Left renal cortex interstitium (tissue), 4 donors: ENCODE results near the gene FXYD3. TPM values are rescaled to one million over a fixed set of nuclear protein-coding genes. Genes with fewer than 3 reads are reported as not detected.
"Not testable (repeated sequence)": the region's sequence is repeated elsewhere in the genome, so short reads cannot be mapped to it uniquely, and the experiment has no call there.

Experiments used
- DNase-seq, 4 donors: peaks; one replicate each; pipeline ENCODE4 v3.0.0-alpha.2; 2013; ENCODE audit warnings: low read depth in 4 of 4, low spot score in 2 of 4, missing footprints in 1 of 4
- polyA plus RNA-seq, 4 donors: library from polyadenylated mRNA; unstranded; fragments of 120-200 nt; gene quantifications; one replicate each; pipeline ENCODE4 v1.2.1, GENCODE V29; 2013; ENCODE audit not compliant: insufficient read length in 4 of 4

Gene FXYD3
- polyA plus RNA-seq, 4 donors: 16.2 to 25.3 (median 19.5) TPM

DNA sequence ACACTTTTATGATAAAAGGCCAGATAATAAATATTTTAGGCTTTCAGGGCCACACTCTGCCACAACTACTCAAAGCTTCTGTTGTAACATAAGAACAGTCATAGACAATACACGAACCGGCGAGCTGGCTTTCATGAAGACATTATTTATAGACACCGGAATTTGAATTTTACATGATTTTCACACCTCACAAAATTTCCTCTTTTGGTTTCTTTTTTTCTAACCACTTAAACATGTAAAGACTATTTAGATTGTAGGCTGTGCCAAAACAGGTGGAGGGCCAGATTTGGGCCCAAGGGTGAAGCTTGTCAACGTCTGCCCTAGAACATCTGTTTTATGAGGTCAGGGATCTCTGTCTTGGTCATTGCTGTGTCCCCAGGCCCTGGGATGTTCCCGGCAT lies 29.7 kb upstream of the FXYD3 start:
- DNase-seq: no peak

- no peak for DNase-seq
Observed at GRCh38 chr19:35086455-35086854, 29.2 kb upstream of the FXYD3 start.

DNA sequence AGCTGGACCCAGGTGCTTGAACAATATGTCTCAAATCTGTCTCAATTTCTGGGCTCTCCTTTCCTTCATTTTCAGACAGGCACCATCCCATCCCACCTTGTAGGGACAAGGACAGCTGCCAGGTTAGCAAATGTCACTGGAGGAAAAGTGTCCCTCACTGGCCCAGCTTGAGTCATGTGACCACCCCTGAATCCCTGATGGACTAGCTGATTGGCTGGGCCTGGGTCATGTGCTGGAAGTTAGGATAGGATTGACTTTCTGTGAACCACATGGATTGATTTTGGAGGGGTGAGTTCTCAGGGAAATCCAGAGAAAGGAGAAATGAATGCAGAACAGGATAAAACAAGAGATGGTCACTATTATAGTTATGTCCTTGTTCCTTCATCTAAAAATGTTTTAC lies 28.2 kb upstream of the FXYD3 start:
- DNase-seq: no peak

DNA sequence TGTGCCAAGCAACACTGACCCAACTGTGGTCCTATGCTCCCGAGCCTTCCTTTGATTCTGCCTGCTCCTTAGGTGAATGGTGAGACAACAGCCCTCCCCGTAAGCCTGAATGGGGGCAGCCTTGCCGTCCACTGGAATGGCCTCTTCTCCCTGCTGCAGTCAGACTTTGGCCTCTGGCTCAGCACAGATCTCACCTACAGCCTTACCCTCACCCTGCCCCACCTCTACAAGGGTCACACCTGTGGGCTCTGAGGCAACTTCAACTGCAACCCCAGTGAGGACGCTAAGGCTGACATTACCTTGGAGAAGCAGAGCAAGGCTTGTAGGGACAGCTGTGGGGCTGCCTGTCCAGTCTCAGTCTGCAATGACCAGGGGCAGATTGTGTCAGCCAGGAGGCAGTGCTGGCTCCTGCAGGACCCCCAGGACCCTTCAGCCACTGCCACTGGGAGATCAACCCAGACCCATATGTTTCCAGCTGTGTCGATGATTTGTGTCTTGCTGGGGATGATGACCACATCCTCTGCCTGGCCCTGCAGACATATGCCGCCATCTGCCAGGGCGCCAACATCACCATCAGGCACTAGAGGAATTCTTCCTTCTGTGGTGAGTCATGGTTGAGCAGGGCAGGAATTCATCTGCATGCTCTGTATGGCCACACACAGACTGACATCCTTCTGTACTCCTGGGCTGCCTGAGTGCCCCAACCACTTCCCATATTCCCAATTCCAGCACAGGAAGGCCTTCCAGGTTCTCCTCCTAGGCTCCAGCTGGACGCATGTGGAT lies 27.3 kb upstream of the FXYD3 start:
- no peak for DNase-seq

DNA sequence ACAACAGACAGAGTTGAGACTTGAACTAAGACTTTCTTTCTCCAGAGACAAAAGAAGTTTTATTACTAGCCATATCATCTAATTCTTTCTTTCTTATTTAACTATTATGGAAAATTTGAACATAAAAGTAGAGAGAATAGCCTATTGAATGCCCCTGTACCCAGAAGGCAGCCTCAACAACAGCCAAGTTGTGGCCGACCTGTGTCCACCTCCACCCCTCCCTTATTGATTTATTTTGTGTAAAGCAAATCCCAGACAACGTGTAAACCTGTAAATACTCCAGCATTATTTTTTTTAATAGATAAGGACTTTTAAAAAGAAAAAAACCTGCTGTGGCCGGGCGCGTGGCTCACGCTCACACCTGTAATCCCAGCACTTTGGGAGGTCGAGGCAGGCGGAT lies 26.1 kb upstream of the FXYD3 start:
- DNase-seq: no peak

GRCh38 chr19:35090160-35090505 lies 25.5 kb upstream of the FXYD3 start:
- DNase-seq: no peak

DNA sequence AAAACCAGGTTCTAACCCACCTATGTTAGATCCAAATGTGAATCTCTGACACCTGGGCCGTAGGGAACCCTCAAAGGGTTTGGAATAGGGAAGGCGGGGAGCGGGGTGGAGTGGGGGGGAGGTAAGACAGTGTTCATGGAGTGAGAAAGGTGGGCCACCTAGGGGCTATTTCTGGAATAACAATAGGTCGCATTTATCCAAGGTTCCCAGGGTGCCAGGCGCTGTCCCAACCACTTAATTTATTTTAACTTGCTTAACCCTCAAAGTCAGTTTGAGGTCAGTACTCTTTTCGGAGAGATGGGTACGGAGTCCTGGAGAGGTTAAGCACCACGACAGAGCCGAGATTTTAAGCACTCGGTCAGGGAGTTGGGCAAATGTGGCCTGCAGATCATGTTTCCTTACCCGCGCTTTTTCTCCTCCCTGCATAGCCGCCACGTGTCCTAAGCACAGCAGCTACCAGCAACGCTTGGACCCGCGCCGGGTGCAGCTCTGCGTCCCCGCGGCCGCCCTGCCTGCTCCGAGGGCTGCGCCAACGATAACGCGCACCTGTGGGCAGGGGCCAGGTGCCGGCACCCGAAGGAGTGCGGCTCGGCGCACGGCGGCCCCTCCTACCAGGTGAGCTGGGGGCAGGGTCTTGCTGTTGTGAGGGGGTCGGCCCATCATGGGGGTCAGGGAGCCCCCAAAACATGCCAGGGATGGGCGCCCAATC lies 25.0 kb upstream of the FXYD3 start:
- peak in 2 of 4 donors; percentile 68 to 79 for DNase-seq

DNA sequence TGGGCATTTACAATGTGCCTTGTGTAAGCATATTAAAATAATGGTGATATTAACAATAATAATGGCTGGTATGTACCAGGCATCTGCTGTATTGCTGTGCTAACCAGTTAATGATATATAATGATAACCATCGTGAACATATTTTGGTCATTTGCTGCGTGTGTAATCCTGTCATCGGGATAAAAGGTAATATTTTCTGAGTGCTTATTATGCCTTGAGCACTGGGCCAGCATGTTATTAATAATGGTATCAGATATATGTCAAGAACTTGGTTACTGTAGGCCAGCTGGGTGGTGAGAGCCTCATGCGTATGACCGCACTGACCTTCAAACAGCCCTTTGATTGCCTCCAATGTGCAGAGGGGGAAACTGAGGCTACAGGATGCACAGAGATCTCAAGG lies 22.2 kb upstream of the FXYD3 start:
- no peak for DNase-seq

DNA sequence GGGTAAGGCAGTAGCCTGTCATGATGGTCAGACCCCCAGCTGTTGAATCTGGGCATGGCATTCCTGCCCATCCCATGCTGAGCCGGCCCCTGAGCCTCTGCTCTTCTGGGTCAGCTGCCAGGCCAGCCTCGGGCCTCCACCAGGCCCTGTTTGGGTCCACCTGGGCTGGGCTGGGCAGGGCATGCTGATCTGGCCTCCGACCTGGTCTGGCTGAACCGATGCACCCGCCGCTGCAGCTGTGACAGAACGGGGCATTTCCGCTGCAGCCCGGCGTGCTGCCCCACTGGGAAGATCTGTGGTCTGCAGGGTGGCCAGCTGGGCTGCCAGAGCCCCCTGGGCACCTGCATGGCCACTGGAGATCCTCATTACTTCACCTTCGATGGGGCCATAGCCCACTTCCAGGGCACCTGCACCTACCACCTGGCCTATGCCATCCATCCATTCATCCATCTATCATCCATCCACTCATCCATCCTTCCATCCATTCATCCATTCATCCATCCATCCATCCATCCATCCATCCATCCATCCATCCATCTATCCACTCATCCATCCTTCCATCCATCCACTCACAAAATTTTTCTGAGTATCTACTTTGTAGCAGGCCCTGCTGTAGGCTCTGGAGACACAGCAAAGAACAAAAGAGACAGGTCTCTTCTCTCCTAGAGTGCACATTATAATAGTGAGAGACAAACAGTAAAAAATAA lies 21.5 kb upstream of the FXYD3 start:
- no peak for DNase-seq

GRCh38 chr19:35094656-35095055 lies 21.0 kb upstream of the FXYD3 start:
- DNase-seq: no peak

GRCh38 chr19:35095667-35096368 lies 19.8 kb upstream of the FXYD3 start:
- no peak for DNase-seq

DNA sequence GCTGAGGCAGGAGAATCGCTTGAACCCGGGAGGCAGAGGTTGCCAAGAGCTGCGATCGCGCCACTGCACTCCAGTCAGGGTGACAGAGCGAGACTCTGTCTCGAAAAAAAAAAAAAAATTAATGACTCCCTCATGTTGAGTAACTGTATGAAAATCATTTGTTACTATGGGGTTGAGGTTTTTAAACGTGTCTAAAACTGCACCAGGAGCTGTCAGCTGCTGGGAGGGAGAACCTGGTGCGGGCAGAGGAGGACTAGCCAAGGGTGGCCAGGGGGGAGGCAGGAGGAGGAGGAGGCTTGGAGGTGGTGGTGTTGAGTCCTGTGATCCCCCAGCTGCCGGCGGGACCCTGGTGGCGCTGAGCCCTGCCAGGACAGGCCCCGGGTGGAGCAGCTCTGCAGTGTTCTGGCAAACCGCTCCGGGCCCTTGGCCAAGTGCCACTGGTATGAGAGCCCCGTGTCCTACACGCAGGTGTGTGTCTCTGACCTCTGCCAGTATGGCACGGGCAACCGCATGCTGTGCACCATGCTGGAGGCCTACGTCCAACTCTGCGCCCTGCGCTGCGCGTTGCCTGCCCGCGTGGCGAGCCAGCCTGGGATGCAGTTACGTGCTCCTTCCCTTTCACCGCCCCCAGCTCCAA lies 17.1 kb upstream of the FXYD3 start:
- no peak for DNase-seq

- DNase-seq: no peak
Observed at GRCh38 chr19:35099155-35099896, 16.3 kb upstream of the FXYD3 start.

DNA sequence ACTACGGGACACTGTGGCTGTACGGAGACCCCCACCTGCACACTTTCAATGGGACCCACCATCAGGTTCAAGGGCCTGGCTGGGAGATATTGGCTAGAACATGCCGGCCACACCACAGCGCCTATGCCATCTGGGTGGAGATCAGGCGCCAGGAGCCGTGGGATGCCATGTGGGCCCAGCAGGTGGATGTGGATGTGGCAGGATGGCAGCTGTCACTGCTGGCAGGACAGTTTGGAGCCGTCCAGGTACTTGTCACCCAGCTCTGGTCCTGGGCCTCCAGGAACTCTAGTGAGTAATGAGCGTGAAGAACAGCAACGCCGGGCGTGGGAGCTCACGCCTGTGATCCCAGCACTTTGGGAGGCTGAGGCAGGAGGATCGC lies 15.7 kb upstream of the FXYD3 start:
- no peak for DNase-seq

GRCh38 chr19:35100588-35101533 lies 14.8 kb upstream of the FXYD3 start:
- no peak for DNase-seq

DNA sequence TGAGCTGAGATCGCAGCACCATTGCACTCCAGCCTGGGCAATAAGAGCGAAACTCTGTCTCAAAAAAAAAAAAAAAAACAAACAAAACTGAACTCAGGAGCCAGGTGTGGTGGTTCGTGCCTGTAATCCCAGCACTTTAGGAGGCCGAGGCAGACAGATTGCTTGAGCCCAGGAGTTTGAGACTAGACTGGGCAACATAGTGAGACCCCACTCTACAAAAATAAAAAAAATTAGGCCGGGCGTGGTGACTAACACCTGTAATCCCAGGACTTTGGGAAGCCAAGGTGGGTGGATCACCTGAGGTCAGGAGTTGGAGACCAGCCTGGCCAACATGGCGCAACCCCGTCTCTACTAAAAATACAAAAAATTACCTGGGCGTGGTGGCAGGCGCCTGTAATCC lies 13.7 kb upstream of the FXYD3 start:
- not testable (repeated sequence) for DNase-seq

DNA sequence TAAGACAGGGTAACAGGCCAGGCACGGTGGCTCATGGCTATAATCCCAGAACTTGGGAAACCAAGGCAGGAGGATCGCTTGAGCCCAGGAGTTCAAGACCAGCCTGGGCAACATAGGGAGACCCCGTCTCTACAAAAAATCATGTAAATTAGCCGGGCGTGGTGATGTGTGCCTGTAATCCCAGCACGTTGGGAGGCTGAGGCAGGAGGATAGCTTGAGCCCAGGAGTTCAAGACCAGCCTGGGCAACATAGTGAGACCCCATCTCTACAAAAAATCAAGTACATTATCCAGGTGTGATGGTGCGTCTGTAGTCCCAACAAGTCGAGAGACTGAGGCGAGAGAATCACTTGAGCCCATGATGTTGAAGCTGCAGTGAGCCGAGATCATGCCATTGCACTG lies 12.0 kb upstream of the FXYD3 start:
- not testable (repeated sequence) for DNase-seq

GRCh38 chr19:35104361-35104760 lies 11.3 kb upstream of the FXYD3 start:
- DNase-seq: no peak

- no peak for DNase-seq
Observed at GRCh38 chr19:35105047-35105410, 10.6 kb upstream of the FXYD3 start.
